Heart right ventricle (tissue), 16 donors: ENCODE results near the gene CYTH2. TPM values are rescaled to one million over a fixed set of nuclear protein-coding genes. Genes with fewer than 3 reads are reported as not detected.
A peak's percentile ranks its signal among the peaks of the same experiment; 100 is the strongest.
"Not testable (repeated sequence)": the region's sequence is repeated elsewhere in the genome, so short reads cannot be mapped to it uniquely, and the experiment has no call there.

Source experiments
- ATAC-seq, 8 donors: fragments of 200-7000 bp; cut with Tn5 transposase; one replicate each; pipeline ENCODE4 v1.9.1; 2020; ENCODE audit warnings: mild to moderate bottlenecking in 8 of 8, moderate library complexity in 8 of 8, moderate number of reproducible peaks in 1 of 8
- DNase-seq, 2 donors: peaks; one replicate each; pipeline ENCODE4 v3.0.0-alpha.2; 2020
- H3K27ac ChIP-seq, 10 donors: fragments of 200-600 bp; sonication (generic) in 2 of 10; one replicate each; pipeline versions ENCODE4 v1.5.0 to v1.8.0; 2020 to 2022; ENCODE audit warnings: mild to moderate bottlenecking in 3 of 10
- H3K27me3 ChIP-seq, 7 donors: fragments of 200-600 bp; one replicate each; pipeline ENCODE4 v1.8.0; 2021 to 2022; ENCODE audit warnings: mild to moderate bottlenecking in 2 of 7
- H3K36me3 ChIP-seq, 9 donors: fragments of 200-600 bp; sonication (generic) in 1 of 9; one replicate each; pipeline versions ENCODE4 v1.5.0 to v1.8.0; 2020 to 2022; ENCODE audit warnings: mild to moderate bottlenecking in 2 of 9
- H3K4me1 ChIP-seq, 9 donors: fragments of 200-600 bp; sonication (generic) in 1 of 9; one replicate each; pipeline versions ENCODE4 v1.5.0 to v1.8.0; 2020 to 2022; ENCODE audit warnings: mild to moderate bottlenecking in 4 of 9
- H3K4me3 ChIP-seq, 10 donors: fragments of 200-600 bp; sonication (generic) in 2 of 10; one replicate each; pipeline versions ENCODE4 v1.5.0 to v1.8.0; 2020 to 2022; ENCODE audit warnings: mild to moderate bottlenecking in 7 of 10, moderate library complexity in 2 of 10
- H3K9me3 ChIP-seq, 11 donors: fragments of 200-600 bp in 10 of 11; sonication (generic) in 2 of 11; one replicate each; pipeline versions ENCODE4 v1.5.0 to v1.8.0; 2013 to 2022; ENCODE audit warnings: mild to moderate bottlenecking in 2 of 11, control low read depth in 1 of 11, moderate library complexity in 1 of 11
- WGBS, 2 donors: extraction: QIAGEN DNeasy Blood & Tissue Kit; methylation state at CpG; one replicate each; pipeline ENCODE4 v1.1.7; 2013; ENCODE audit warnings: inconsistent platforms in 1 of 2; 5-methylcytosine and 5-hydroxymethylcytosine counted together
- intact Hi-C, 10 donors: fragments of 100-400 bp; cut with DNase I; formaldehyde crosslinking; loops; one replicate each; pipeline versions ENCODE4 v1.11.1 to v1.14.2; 2022
- polyA plus RNA-seq, 2 donors: library from polyadenylated mRNA; stranded (reverse); fragments of 200-250 nt; gene quantifications; one replicate each; pipeline ENCODE4 v1.2.3, GENCODE V29; 2013
- total RNA-seq, 10 donors: library from RNA; stranded (reverse); fragmentation: NEBNext Ultra II Directional in 3 of 10; extraction: Animal tissue kit (Norgen Biotek cat#: 25700) in 3 of 10; gene quantifications; one replicate each; pipeline versions ENCODE4 v1.2.1 to v1.2.4, GENCODE V29; 2021 to 2023
- TF ChIP-seq, protein P1 (sequence below), 9 donors: fragments of 200-600 bp; sonication (generic) in 2 of 9; IDR thresholded peaks; one replicate each; pipeline versions ENCODE4 v1.5.0 to v1.8.0; 2021 to 2022; ENCODE audit warnings: antibody characterized with exemption in 9 of 9, mild to moderate bottlenecking in 5 of 9, moderate library complexity in 1 of 9
- donor health status: Arrhythmogenic right ventricular cardiomyopathy.
- donor health status: ischemic (EF 13 %, LVEDD 7.1; RV severe dilation, severe dysfunction).
- donor health status: healthy with polysubstance abuse.
- donor health status: DM: no; HTN: yes; CAD: no.
- donor health status: DM: no; HTN: no; CAD: no.
- donor health status: ischemic (EF 25% LVEDD 6.9; RV normal size, moderate dysfunction).
- donor health status: ischemic (EF 25% LVEDD 5.7; RV mildly dilated, moderate dysfunction).
- donor health status: healthy.
- donor health status: DM: yes; HTN: yes; CAD: no.
- donor health status: Ischemic cardiomyopathy.
- donor health status: ischemic (EF 35%, LVEDD 5.7; RV mildly dilated, moderate dysfunction).
- donor health status: nonischemic (EF 11% LVEDD 7.7; RV severe dilation, severe dysfunction).
- donor health status: DM: yes; HTN: yes; CAD: no.
- donor health status: PGD.
- donor health status: ischemic (EF 29% LVEDD 5.4; RV normal size, mild dysfunction).
- donor health status: nonischemic (EF 23%, LVEDD 6.1; RV moderate dilation, normal function).

CYTH2 gene
- total and polyA plus RNA-seq, 12 donors, result 25.8 to 41.9 (median 32.2) TPM

DNA sequence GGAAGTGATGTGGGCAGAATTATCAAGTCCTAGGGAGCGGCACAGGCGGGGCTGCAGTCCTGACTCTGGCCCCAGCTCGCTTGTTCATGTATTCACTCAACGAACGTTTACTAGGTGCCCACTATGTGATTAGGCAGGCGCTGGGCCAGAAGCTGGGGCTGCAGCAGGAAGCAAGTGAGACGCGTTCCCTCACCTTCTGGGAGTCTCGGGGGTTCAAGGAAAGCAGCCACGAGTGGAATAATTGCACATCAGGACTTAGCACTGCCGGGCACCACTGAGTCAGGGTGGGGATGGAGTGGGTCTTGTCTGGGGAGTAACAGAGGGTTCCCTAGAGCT is 44.9 kb downstream of the CYTH2 start:
- no peaks in the 10 kb centered on the region for H3K9me3 ChIP-seq
- no peaks in the 10 kb centered on the region for H3K36me3 ChIP-seq
- WGBS, 2 donors, result 30 to 39% methylated on average over 11 of the region's 11 CpGs
- H3K27ac ChIP-seq, result no peak overlapping the region
- no peak for ATAC-seq
- intact Hi-C loops, result loop anchor here in 2 of 10 donors (5.0 kb wide), 1 partner anchor 68 kb away; no protein-coding TSS in a partner anchor
- H3K27me3 ChIP-seq, result peaks cover 4 to 48% (median 35%) of the 10 kb centered on the region in 7 donors
- H3K4me3 ChIP-seq, result peak overlapping the region in 7 of 10 donors; percentile 42 to 66 (median 62)
- TF ChIP-seq, protein P1, sequence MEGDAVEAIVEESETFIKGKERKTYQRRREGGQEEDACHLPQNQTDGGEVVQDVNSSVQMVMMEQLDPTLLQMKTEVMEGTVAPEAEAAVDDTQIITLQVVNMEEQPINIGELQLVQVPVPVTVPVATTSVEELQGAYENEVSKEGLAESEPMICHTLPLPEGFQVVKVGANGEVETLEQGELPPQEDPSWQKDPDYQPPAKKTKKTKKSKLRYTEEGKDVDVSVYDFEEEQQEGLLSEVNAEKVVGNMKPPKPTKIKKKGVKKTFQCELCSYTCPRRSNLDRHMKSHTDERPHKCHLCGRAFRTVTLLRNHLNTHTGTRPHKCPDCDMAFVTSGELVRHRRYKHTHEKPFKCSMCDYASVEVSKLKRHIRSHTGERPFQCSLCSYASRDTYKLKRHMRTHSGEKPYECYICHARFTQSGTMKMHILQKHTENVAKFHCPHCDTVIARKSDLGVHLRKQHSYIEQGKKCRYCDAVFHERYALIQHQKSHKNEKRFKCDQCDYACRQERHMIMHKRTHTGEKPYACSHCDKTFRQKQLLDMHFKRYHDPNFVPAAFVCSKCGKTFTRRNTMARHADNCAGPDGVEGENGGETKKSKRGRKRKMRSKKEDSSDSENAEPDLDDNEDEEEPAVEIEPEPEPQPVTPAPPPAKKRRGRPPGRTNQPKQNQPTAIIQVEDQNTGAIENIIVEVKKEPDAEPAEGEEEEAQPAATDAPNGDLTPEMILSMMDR (IDR thresholded peaks at IDR 0.05), result no peak
- H3K4me1 ChIP-seq, result peaks cover 0 to 27% (median 12%) of the 10 kb centered on the region in 9 donors
- DNase-seq, result no peak

DNA sequence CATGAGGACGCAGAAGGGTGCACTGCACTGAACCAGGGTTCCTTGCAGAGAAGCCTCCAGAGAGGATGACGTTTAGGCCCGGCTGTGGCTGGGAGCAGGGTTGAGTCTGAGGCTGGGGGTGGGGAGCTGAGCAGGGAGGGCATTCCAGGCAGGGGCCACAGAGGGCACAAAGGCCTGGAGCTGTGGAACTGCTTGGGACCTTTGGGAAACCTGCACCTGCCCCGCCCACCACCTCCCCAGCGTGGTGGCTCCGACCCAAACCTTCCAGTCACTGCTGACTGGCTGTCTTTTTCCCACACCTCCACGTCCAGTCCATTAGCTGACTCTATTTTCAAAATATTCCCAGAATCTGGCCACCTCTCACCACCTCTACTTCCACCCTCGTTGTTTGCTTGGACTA is 47.4 kb downstream of the CYTH2 start:
- Histone ChIP-seq H3K4me1 (peaks cover 0 to 14% (median 7%) of the 10 kb centered on the region in 9 donors), H3K27me3 (peaks cover 4 to 36% (median 27%) of the 10 kb centered on the region in 7 donors), H3K36me3 (no peaks in the 10 kb centered on the region), H3K4me3 (no peak overlapping the region), H3K9me3 (no peaks in the 10 kb centered on the region), H3K27ac (no peak overlapping the region)
- no peak for DNase-seq
- no peak for ATAC-seq
- WGBS, 2 donors, result 59 to 76% methylated on average over 8 of the region's 8 CpGs
- intact Hi-C loops, result no loop called here
- TF ChIP-seq, protein P1 (IDR thresholded peaks at IDR 0.05), result no peak

DNA sequence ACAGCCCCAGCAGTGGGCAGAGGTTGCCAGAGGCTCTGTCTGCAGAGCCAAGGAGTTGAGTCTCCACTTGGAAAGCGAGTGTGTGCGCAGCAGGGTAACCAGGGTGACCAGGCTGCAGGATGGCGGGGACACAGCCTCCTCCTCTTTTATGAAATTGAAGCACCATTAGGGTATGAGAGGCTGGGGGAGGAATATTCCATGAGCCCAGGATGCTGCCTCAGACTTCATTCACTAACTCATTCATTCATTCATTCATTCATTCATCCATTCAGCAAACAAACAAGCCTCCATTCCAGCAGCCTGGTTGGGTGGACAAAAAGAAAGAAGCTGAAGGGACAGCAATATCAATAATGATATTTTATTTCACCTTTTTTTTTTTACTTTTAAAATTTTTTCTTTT is 49.0 kb downstream of the CYTH2 start:
- peaks cover 0 to 20% (median 10%) of the 10 kb centered on the region in 7 donors for H3K27me3 ChIP-seq
- intact Hi-C loops, result no loop called here
- WGBS, 2 donors, result 55 to 87% methylated on average over 3 of the region's 3 CpGs
- DNase-seq (no peak), ATAC-seq (no peak)
- no peak overlapping the region for H3K27ac ChIP-seq
- peaks cover 0 to 10% (median 7%) of the 10 kb centered on the region in 9 donors for H3K4me1 ChIP-seq
- no peaks in the 10 kb centered on the region for H3K9me3 ChIP-seq
- no peak overlapping the region for H3K4me3 ChIP-seq
- TF ChIP-seq, protein P1 (IDR thresholded peaks at IDR 0.05), result no peak
- no peaks in the 10 kb centered on the region for H3K36me3 ChIP-seq

DNA sequence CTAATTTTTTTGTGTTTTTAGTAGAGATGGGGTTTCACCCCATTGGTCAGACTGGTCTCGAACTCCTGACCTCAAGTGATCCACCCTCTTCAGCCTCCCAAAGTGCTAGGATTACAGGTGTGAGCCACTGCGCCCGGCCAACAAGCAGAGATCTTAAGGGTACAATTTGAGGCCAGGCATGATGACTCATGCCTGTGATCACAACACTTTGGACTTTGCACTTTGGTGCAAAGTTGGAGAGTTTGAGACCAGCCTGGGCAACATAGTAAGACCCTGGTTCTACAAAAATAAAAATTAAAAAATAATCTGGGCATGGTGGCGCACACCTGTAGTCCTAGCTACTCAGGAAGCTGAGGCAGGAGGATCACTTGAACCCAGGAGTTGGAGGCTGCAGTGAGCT is 50.3 kb downstream of the CYTH2 start:
- H3K4me3 ChIP-seq, H3K4me1 ChIP-seq, ATAC-seq, intact Hi-C loops, H3K9me3 ChIP-seq, H3K36me3 ChIP-seq, H3K27ac ChIP-seq, DNase-seq: not testable (repeated sequence)
- H3K27me3 ChIP-seq, result peaks cover 0 to 11% (median 5%) of the 10 kb centered on the region in 7 donors
- WGBS, 2 donors, result 94 to 95% methylated on average over 4 of the region's 4 CpGs

DNA sequence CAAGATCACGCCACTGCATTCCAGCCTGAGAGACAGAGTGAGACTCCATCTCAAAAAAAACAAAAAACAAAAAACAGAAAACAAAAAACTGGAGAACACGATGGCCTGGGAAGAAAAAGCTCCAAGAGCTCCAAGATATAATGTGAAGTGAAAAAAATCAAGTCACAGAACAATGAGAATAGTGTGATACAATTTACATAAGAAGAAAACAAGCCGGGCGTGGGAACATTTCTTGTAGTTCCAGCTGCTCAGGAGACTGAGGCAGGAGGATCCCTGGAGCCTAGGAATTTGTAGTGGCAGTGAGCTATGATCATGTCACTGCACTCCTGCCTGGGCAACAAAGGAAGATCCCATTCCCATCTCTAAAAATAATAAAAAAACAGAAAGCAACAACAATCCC is 51.0 kb downstream of the CYTH2 start:
- ATAC-seq, result no peak
- intact Hi-C loops, result no loop called here
- no peaks in the 10 kb centered on the region for H3K36me3 ChIP-seq
- TF ChIP-seq, protein P1 (IDR thresholded peaks at IDR 0.05), result no peak
- H3K9me3 ChIP-seq, result peaks cover 0 to 17% (median 6%) of the 10 kb centered on the region in 11 donors
- no peak overlapping the region for H3K27ac ChIP-seq
- H3K27me3 ChIP-seq, result peaks cover 0 to 12% (median 5%) of the 10 kb centered on the region in 7 donors
- H3K4me3 ChIP-seq, result no peak overlapping the region
- DNase-seq, result no peak
- WGBS, 2 donors, result 71 to 74% methylated on average over 4 of the region's 4 CpGs
- no peaks in the 10 kb centered on the region for H3K4me1 ChIP-seq
